ENCODE results near the gene CCDC186.

DNA sequence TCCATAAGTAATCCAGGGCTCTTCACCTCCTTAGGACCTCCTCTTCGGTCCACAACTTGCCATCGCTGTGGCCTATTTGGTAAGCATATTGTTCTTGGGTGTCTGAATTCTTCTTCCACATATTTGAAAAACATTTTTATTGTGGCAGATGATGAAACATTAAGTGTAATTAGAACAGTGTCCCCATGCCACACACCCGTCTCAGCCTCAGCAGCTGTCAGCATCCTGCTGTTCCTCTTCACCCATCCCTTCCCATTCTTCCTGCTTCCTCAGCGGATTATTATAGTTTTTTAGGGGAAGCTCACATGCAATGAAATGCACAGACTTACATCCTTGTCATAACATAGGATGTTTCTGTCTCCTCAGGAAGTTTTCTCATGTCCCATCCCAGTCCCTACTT lies 25.2 kb upstream of the CCDC186 start:
- TF ChIP-seq, protein P1, sequence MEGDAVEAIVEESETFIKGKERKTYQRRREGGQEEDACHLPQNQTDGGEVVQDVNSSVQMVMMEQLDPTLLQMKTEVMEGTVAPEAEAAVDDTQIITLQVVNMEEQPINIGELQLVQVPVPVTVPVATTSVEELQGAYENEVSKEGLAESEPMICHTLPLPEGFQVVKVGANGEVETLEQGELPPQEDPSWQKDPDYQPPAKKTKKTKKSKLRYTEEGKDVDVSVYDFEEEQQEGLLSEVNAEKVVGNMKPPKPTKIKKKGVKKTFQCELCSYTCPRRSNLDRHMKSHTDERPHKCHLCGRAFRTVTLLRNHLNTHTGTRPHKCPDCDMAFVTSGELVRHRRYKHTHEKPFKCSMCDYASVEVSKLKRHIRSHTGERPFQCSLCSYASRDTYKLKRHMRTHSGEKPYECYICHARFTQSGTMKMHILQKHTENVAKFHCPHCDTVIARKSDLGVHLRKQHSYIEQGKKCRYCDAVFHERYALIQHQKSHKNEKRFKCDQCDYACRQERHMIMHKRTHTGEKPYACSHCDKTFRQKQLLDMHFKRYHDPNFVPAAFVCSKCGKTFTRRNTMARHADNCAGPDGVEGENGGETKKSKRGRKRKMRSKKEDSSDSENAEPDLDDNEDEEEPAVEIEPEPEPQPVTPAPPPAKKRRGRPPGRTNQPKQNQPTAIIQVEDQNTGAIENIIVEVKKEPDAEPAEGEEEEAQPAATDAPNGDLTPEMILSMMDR (IDR thresholded peaks at IDR 0.05) = no peak
- TF ChIP-seq POLR2A (IDR thresholded peaks at IDR 0.05) (no peak), POLR2AphosphoS5 (IDR thresholded peaks at IDR 0.05) (no peak)
